Activated CD8-positive, alpha-beta T cell treated with anti-CD3 and anti-CD28 coated beads for 36 hours (primary cell): ENCODE measurements around the gene KCTD1. TPM values are rescaled to one million over a fixed set of nuclear protein-coding genes. Genes with fewer than 3 reads are reported as not detected.

Experiments
- ATAC-seq: fragments of 200-7000 bp; cut with Tn5 transposase; one replicate; pipeline ENCODE4 v1.10.0; 2021; ENCODE audit warnings: mild to moderate bottlenecking, moderate library complexity
- CTCF ChIA-PET: fragments of 350-600 bp; sonication (Branson Sonifier 250); formaldehyde crosslinking; loops from one replicate; lab custom pipeline; 2021; ENCODE audit warnings: antibody characterized with exemption; lab: Charles Lee
- POLR2A ChIA-PET: fragments of 350-600 bp; sonication (Branson Sonifier 250); formaldehyde crosslinking; loops from one replicate; lab custom pipeline; 2021; ENCODE audit warnings: antibody characterized with exemption; lab: Charles Lee
- DNase-seq: peaks from one replicate; pipeline ENCODE4 v3.0.0-alpha.2; 2020
- H3K27ac Mint-ChIP-seq: one replicate; pipeline ENCODE4 v1.8.0; 2021; ENCODE audit warnings: mild to moderate bottlenecking, mixed read lengths
- H3K27me3 Mint-ChIP-seq: one replicate; pipeline ENCODE4 v1.8.0; 2021; ENCODE audit warnings: mixed read lengths
- H3K36me3 Mint-ChIP-seq: one replicate; pipeline ENCODE4 v1.8.0; 2021; ENCODE audit warnings: low read depth, mixed read lengths
- H3K4me1 Mint-ChIP-seq: one replicate; pipeline ENCODE4 v1.8.0; 2021; ENCODE audit warnings: low read depth, mixed read lengths
- H3K4me3 Mint-ChIP-seq: one replicate; pipeline ENCODE4 v1.8.0; 2021; ENCODE audit warnings: mild to moderate bottlenecking, moderate library complexity, mixed read lengths
- H3K9me3 Mint-ChIP-seq: one replicate; pipeline ENCODE4 v1.8.0; 2021; ENCODE audit warnings: mixed read lengths
- intact Hi-C: fragments of 100-400 bp; cut with micrococcal nuclease; formaldehyde crosslinking; loops from one replicate; pipeline ENCODE4 v1.10.0; 2022
- total RNA-seq, 2 experiments: library from RNA; stranded (reverse); gene quantifications; one replicate each; pipeline ENCODE4 v1.2.3, GENCODE V29; 2021
- TF ChIP-seq, protein P1 (sequence below): fragments of 200-600 bp; IDR thresholded peaks from one replicate; pipeline ENCODE4 v1.8.0; 2022; ENCODE audit warnings: antibody characterized with exemption, mild to moderate bottlenecking

The KCTD1 gene
- total RNA-seq, 2 experiments from 2014 or later = 3.4 TPM

DNA sequence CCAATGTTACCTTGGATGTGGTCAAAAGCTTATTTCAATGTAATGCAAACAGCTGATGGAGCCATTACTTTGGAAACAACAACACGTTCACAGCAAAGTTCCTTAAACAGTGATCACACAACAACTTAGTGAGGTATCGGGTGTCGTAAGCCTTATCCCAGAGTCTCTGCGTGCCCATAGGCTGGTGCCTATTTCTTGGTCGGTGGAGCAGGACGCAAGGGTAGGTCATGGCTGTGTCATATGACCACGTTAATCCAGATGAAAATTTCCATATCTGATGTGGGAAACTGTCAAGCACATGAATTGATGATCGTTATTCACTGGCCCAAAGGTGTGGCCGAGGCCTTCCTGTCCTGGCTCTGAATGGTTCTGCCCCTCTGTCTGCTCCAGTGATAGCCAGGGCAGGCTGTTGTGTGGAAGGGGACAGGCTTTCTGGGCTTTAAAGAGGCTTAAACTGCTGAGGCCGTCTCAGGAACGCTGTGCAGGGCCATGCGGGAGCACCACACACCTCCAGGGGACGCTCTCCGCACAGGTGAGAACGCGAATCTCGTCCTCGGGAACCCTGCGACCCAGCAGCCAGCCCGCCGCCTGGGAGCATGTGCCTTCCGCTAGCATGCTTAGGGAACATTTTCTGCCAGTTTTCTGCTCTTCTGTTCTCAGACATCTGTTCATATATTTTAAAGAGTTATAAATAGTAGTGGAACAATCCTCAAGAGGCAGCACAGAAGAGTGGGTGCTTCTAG lies 90.6 kb downstream of the KCTD1 start:
- TF ChIP-seq, protein P1, sequence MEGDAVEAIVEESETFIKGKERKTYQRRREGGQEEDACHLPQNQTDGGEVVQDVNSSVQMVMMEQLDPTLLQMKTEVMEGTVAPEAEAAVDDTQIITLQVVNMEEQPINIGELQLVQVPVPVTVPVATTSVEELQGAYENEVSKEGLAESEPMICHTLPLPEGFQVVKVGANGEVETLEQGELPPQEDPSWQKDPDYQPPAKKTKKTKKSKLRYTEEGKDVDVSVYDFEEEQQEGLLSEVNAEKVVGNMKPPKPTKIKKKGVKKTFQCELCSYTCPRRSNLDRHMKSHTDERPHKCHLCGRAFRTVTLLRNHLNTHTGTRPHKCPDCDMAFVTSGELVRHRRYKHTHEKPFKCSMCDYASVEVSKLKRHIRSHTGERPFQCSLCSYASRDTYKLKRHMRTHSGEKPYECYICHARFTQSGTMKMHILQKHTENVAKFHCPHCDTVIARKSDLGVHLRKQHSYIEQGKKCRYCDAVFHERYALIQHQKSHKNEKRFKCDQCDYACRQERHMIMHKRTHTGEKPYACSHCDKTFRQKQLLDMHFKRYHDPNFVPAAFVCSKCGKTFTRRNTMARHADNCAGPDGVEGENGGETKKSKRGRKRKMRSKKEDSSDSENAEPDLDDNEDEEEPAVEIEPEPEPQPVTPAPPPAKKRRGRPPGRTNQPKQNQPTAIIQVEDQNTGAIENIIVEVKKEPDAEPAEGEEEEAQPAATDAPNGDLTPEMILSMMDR = no peak
- DNase-seq (no peak), ATAC-seq (no peak)
- Mint-ChIP-seq H3K4me3 (no peak overlapping the region), H3K27ac (no peak overlapping the region), H3K36me3 (no peaks in the 10 kb centered on the region), H3K4me1 (peaks cover 9% of the 10 kb centered on the region), H3K9me3 (no peaks in the 10 kb centered on the region), H3K27me3 (no peaks in the 10 kb centered on the region)
- ChIA-PET CTCF (no interaction called here), POLR2A (interaction anchor here (0.5 kb wide), 1 partner anchor 18 kb away, joined by 3 read pairs; no protein-coding TSS in a partner anchor)
- intact Hi-C loops = no loop called here

DNA sequence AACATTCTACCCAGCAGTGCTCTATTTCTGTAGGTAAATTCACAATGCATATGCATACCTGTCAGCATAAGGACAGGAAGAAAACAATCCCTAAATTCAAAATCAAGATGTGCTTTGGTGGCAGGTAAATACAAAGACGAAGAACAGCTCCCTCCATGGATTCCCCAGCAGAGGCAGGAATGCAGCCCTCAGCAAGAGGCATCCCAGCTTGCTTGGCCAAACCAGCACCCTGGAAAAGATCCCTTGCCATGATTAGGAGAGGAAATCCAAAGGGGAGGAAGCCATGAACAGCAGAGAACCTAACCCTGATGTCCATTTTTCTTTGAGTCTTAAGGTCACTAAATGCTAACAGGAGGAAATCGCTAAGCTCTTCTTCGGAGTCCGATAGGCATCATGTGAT lies 91.2 kb downstream of the KCTD1 start:
- Mint-ChIP-seq H3K36me3 (no peaks in the 10 kb centered on the region), H3K4me3 (no peak overlapping the region), H3K27me3 (no peaks in the 10 kb centered on the region), H3K9me3 (no peaks in the 10 kb centered on the region), H3K27ac (no peak overlapping the region), H3K4me1 (peaks cover 9% of the 10 kb centered on the region)
- TF ChIP-seq, protein P1 = no peak
- DNase-seq (no peak), ATAC-seq (no peak)
- ChIA-PET CTCF (no interaction called here), POLR2A (interaction anchor here (0.5 kb wide), 1 partner anchor 18 kb away, joined by 3 read pairs; no protein-coding TSS in a partner anchor)
- intact Hi-C loops = no loop called here

DNA sequence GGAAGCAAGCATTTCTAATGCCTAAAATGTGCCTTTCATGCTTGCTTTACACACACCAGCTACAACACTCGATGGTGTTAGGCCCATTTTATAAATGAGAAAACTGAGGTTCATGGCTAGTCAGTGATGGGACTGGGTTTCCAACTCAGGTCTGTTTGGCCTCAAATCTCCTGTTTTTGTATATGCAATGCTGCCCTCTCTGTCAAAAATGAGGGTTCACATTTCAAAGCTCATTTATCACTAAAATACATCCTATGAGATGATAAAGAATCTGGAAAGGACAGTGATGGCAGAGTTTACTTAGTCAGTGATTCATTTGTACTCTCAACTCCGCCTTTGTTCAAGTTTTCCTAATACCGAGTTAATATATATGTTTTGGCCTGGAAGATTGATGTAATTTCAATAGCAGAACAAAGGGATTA lies 92.3 kb downstream of the KCTD1 start:
- no peak overlapping the region for H3K4me3 Mint-ChIP-seq
- H3K4me1 Mint-ChIP-seq = peaks cover 9% of the 10 kb centered on the region
- ChIA-PET CTCF (no interaction called here), POLR2A (no interaction called here)
- H3K9me3 Mint-ChIP-seq = no peaks in the 10 kb centered on the region
- H3K27me3 Mint-ChIP-seq = peaks cover 2% of the 10 kb centered on the region
- intact Hi-C loops = no loop called here
- ATAC-seq (no peak), DNase-seq (no peak)
- no peak overlapping the region for H3K27ac Mint-ChIP-seq
- TF ChIP-seq, protein P1 = no peak
- no peaks in the 10 kb centered on the region for H3K36me3 Mint-ChIP-seq

DNA sequence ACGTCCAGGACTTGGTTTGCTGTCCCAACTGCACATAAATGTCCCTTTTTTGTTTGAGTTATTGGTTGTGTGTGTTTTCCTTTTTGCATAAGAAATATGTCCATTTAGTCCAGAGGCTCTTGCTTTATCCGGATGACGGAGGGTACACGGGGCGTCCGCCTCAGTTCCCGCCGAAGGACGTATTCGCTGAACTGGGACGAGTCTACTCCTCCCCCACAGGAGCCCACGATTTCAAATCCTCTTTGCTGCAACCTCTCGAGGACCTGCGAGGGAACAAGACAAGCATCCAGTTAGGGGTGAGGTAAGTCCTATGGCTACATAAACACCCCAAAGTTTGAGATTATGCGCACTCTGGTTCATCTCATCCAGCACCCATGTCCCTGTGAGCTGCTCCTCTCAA lies 92.7 kb downstream of the KCTD1 start:
- Mint-ChIP-seq H3K36me3 (no peaks in the 10 kb centered on the region), H3K4me3 (no peak overlapping the region), H3K4me1 (peaks cover 9% of the 10 kb centered on the region), H3K9me3 (no peaks in the 10 kb centered on the region), H3K27me3 (peaks cover 4% of the 10 kb centered on the region), H3K27ac (no peak overlapping the region)
- intact Hi-C loops = no loop called here
- TF ChIP-seq, protein P1 = no peak
- CTCF ChIA-PET = no interaction called here
- DNase-seq (no peak), ATAC-seq (no peak)
- POLR2A ChIA-PET = no interaction called here

DNA sequence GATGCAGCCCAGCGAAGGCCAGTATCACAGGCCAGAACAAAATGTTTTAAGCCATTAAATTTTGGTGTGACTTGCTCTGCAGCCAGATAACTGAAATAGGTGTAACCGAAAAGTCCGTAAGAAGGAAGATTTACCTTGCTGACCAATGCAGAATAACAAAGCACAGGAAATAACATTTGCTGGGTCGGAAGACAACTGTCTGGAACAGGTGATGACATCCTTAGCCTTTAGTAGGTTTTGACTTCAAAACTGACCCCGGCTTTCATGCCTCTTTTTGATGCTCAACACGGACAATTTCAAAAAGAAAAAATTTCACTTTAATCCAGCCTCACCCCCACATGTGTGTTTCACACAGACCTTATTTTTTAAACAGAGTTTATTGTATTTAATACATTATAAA lies 93.7 kb downstream of the KCTD1 start:
- ATAC-seq = no peak
- Mint-ChIP-seq H3K27ac (no peak overlapping the region), H3K4me3 (no peak overlapping the region), H3K9me3 (no peaks in the 10 kb centered on the region), H3K27me3 (peaks cover 5% of the 10 kb centered on the region), H3K36me3 (no peaks in the 10 kb centered on the region), H3K4me1 (peaks cover 9% of the 10 kb centered on the region)
- TF ChIP-seq, protein P1 = no peak
- ChIA-PET CTCF (no interaction called here), POLR2A (no interaction called here)
- no peak for DNase-seq
- intact Hi-C loops = no loop called here
